Stimulated activated CD8-positive, alpha-beta memory T cell treated with anti-CD3 and anti-CD28 coated beads, Interleukin-12 subunit alpha, Interleukin-12 subunit beta, amount 100 ng/mL, for 24 hours (primary cell): ENCODE results near the gene PKHD1.

Source experiments
- DNase-seq: peaks from one replicate; pipeline ENCODE4 v3.0.0-alpha.2; 2020; ENCODE audit errors: extremely low read depth

PKHD1 gene

DNA sequence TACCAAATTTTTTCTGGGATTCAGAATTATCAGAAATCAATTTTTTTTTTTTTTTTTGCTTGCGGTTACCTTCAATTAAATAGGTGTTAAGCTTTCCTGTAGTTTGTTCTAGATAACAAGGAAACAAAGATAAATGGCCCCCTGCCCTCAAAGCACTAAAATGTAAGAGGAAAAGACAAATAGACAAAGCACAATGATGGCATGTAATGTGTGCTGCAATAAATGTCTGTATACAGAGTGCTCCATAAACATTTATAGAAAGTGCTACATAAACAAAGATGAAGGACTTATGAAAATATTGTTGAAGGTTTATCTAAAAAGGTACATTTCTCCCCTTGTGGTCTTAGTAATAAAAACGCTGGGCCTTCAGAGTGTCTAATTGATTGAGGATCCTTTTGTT, 384.6 kb downstream of the PKHD1 start:
- DNase-seq: no peak

DNA sequence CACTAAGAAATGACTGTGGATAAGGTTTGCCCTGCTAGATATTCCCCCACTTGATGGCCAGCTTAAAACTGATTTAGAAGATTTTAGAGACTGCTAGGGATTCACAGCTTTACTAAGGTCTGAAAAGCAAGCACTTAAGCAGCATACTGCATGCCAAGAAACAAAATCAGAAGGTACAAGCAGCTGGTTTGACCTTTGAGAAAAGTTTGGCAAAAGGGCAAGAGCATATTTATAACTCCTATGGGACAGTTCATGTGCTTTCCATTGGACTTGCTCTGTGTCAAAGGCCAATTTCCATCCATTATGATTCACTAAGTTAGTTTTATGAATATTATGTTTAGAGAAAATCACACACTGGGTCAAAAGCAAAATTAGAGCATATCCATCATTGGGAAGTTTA, 402.8 kb downstream of the PKHD1 start:
- no peak for DNase-seq

DNA sequence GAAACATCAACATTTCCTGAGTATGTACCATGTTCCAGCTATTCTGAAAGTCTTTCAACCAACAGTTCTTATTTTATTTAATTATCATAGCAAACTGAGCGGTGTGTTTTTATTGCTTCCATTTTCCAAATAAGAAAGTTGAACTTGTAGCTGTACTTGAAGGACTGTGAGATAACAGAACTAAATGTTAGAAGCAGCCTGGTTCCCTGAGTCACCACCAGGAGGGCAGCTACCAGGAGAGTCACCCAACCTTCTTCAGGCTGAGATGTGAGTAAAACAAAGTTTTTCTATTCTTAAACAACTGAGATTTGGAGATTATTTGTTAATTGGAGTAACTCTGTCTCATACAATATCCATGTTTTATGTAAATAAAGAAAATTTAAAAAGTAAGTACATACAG, 403.4 kb downstream of the PKHD1 start:
- DNase-seq: no peak

- no peak for DNase-seq
Measured at GRCh38 chr6:51678905-51679620, 408.4 kb downstream of the PKHD1 start.

DNA sequence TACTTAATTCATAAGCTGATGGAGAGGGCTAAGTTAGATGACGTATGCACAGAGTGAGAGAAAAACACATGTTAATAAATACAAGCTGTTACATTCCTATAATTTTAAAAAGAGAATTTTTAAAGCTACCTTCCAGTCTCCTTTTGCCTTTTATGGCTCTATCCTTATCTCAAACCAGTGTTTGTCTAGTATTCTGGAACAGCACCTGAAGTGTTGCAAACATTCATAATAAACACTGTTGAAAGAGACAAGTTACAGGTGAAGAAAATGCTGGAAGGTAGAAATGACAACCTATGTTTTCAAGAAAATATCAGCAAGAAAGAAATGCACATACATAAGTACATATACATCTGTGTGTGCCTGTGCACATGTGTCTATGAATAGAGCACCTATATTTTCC, 409.1 kb downstream of the PKHD1 start:
- DNase-seq: no peak

- no peak for DNase-seq
Measured at GRCh38 chr6:51675922-51676275, 411.5 kb downstream of the PKHD1 start.

- no peak for DNase-seq
Measured at GRCh38 chr6:51675020-51675921, 412.1 kb downstream of the PKHD1 start.

DNA sequence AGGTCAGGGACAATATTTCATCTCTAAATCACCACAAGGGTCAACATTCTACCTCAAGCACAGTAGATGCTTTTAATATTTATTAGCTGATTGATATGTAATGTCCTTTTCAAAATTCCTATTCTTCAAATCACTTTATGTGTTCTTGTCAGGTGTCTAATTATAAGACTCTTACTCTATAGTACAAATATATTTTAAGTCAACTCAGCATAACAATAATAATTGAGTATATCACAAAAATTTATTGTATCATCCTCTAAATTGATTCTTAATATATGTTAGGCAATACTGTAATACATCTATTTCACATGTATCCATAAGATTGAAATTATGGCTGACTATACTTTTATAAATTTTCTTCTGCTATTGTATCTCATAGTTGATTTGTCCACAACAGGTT, 423.9 kb downstream of the PKHD1 start:
- no peak for DNase-seq

GRCh38 chr6:51660767-51661166, 426.6 kb downstream of the PKHD1 start:
- DNase-seq: no peak

- DNase-seq: no peak
Measured at GRCh38 chr6:51657491-51657890, 429.9 kb downstream of the PKHD1 start.

DNA sequence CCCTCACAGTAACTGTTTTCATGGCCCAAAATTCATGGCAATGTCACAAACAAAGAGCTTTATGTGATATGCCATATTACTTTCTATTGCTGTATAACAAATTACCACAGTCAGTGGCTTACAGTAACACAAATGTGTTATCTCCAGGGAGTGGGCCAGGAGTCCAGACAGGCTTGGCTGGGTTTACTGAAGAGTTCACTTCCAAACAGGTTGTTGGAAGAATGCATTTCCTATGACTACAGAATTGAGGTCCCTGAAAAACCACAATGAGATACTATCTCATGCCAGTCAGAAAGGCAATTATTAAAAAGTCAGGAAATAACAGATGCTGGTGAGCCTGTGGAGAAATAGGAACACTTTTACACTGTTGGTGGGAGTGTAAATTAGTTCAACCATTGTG, 431.9 kb downstream of the PKHD1 start:
- DNase-seq: no peak

- DNase-seq: no peak
Measured at GRCh38 chr6:51654647-51655046, 432.8 kb downstream of the PKHD1 start.

DNA sequence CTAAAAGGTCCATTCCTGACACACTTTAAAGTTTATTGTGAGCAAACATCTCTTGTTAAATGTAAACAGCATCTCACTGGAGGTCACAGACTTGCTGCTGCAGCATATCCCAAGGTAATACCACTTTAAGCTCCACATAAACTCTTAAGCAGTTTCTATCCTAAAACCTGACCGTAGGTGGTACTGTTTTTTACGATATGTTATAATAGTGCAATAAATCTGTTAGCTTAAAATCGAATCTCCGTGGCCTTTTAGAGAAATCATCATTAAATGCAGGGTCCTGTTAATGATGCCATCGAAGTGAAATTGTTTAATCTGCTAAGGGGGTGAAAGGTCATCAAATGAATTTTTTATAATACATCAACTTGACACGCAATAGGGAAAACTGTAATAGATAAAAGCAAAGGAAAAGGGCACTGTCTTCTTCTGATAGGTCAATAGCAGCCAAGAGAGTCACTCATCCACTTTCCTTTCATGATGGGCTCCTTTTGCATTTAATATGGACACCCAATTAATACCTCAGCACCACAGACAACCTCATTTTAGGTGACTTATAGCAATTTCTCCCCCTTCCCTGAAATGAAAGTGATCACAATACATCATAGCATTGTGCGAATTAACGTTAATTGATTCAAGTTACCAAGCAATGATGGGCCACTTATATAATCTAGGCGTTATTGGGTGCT, 436.1 kb downstream of the PKHD1 start:
- no peak for DNase-seq

GRCh38 chr6:51648774-51649173, 438.6 kb downstream of the PKHD1 start:
- DNase-seq: no peak

- DNase-seq: no peak
Measured at GRCh38 chr6:51648236-51648635, 439.2 kb downstream of the PKHD1 start.

GRCh38 chr6:51644426-51644825, 443.0 kb downstream of the PKHD1 start:
- no peak for DNase-seq

- DNase-seq: no peak
Measured at GRCh38 chr6:51640021-51640420, 447.4 kb downstream of the PKHD1 start.

DNA sequence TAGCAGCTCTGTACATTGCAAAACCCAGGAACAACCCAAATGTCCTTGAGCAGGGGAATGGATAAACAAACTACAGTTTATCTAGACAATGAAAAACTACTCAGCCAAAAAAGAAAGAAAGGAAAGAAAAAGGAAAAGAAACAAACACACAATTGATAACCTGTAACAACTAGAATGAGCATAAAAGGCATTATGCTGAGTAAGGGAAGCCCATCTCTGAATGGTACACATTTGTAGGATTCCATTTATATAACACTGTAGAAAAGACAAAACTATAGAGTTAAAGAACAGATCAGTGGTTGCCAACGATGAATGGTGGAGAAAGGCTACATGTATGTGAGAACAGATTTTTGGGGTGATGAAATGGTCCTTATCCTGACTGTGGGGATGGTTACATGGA, 454.0 kb downstream of the PKHD1 start:
- no peak for DNase-seq

- DNase-seq: no peak
Measured at GRCh38 chr6:51630011-51630410, 457.4 kb downstream of the PKHD1 start.

DNA sequence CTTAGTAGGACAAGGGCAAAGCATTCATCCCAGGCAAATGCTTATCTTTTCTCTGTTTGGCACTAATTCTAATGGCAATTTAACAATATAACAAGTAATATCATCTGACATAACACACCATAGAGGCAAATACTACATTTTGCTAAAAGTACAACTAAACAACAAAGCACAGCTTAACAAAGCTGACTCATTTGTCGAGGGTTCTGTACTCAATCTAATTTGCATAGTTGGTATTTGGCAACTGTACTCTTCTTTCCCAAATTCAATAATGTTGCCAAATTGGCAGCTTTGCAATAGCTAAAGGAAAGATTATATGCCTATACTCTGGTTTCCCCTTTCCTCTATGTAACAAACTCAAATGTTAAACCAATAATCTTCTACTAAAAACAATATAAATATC, 461.0 kb downstream of the PKHD1 start:
- no peak for DNase-seq

GRCh38 chr6:51625566-51625965, 461.8 kb downstream of the PKHD1 start:
- no peak for DNase-seq

DNA sequence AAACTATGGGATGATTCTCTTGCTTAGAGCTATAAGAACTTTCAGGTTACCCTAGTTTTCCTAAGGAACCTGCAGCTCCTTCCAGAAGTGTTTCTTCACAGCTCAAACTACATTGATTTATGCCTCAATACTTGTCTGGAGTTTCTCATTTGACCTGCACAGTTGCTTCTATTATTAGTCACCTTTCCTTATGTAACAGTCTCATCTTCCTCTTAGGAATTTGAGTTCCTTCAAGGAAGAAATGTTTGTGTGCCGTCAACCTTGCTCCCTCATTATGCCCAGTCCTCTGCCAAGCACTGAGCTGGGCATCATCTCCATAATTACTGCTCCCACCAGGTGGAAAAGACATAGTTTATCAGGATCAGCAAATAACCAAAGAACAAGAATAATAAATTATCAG, 466.4 kb downstream of the PKHD1 start:
- DNase-seq: no peak
